Kidney epithelial cell (primary cell): ENCODE data around the gene FAF1. TPM values are rescaled to one million over a fixed set of nuclear protein-coding genes. Genes with fewer than 3 reads are reported as not detected.
"Not testable (repeated sequence)": the region's sequence is repeated elsewhere in the genome, so short reads cannot be mapped to it uniquely, and the experiment has no call there.

Source experiments
- DNase-seq: peaks from one replicate; pipeline ENCODE4 v3.0.0-alpha.2; 2010; ENCODE audit warnings: low read depth
- H3K27me3 ChIP-seq: 2 replicates; pipeline ENCODE4 v1.6.0; 2011; ENCODE audit warnings: low read length; ENCODE audit not compliant: control insufficient read depth, insufficient read depth
- H3K36me3 ChIP-seq: 2 replicates; pipeline ENCODE4 v1.5.1; 2011; ENCODE audit warnings: low read length; ENCODE audit not compliant: control insufficient read depth, insufficient read depth
- H3K4me3 ChIP-seq: 2 replicates; pipeline ENCODE4 v1.5.1; 2011; ENCODE audit warnings: low read depth, mild to moderate bottlenecking, control low read depth, low read length
- total RNA-seq: library from RNA; depleted of rRNA; stranded (reverse); fragments of >200 nt; gene quantifications from 2 replicates; pipeline ENCODE4 v1.2.3, GENCODE V29; 2015
- TF ChIP-seq, protein P1 (sequence below): IDR thresholded peaks from 2 replicates; pipeline ENCODE4 v1.5.1; 2011; ENCODE audit warnings: mild to moderate bottlenecking, moderate library complexity, low read length, control low read depth, inconsistent platforms; ENCODE audit not compliant: insufficient read depth, poor library complexity, severe bottlenecking

FAF1 gene
- total RNA-seq, 1 donor from 2014 or later = 57.8 TPM

GRCh38 chr1:50878434-50878833 is 81.6 kb downstream of the FAF1 start:
- TF ChIP-seq, protein P1, sequence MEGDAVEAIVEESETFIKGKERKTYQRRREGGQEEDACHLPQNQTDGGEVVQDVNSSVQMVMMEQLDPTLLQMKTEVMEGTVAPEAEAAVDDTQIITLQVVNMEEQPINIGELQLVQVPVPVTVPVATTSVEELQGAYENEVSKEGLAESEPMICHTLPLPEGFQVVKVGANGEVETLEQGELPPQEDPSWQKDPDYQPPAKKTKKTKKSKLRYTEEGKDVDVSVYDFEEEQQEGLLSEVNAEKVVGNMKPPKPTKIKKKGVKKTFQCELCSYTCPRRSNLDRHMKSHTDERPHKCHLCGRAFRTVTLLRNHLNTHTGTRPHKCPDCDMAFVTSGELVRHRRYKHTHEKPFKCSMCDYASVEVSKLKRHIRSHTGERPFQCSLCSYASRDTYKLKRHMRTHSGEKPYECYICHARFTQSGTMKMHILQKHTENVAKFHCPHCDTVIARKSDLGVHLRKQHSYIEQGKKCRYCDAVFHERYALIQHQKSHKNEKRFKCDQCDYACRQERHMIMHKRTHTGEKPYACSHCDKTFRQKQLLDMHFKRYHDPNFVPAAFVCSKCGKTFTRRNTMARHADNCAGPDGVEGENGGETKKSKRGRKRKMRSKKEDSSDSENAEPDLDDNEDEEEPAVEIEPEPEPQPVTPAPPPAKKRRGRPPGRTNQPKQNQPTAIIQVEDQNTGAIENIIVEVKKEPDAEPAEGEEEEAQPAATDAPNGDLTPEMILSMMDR = no peak
- DNase-seq = no peak
- Histone ChIP-seq H3K27me3 (no peaks in the 10 kb centered on the region), H3K36me3 (no peaks in the 10 kb centered on the region), H3K4me3 (no peak overlapping the region)

DNA sequence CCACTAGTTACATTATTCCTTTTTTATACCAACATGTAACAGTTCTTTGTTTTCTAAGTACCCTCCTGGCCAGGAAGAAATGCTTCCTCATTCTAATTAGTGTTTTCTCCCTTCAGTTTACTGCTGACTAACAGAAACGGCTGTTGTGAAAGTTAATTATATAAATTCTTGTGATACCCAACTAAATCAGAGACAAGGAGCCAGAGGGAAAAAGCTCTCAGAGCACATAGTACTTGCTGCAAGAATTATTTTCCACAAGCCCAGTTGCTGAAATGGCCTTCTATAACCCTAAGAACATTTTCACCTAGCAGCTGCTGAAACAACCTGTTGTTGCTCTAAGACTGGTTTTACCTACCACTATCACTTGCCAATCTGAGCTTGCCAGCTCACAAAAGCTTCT is 82.4 kb downstream of the FAF1 start:
- no peaks in the 10 kb centered on the region for H3K36me3 ChIP-seq
- H3K27me3 ChIP-seq = no peaks in the 10 kb centered on the region
- DNase-seq = no peak
- TF ChIP-seq, protein P1 = no peak
- no peak overlapping the region for H3K4me3 ChIP-seq

DNA sequence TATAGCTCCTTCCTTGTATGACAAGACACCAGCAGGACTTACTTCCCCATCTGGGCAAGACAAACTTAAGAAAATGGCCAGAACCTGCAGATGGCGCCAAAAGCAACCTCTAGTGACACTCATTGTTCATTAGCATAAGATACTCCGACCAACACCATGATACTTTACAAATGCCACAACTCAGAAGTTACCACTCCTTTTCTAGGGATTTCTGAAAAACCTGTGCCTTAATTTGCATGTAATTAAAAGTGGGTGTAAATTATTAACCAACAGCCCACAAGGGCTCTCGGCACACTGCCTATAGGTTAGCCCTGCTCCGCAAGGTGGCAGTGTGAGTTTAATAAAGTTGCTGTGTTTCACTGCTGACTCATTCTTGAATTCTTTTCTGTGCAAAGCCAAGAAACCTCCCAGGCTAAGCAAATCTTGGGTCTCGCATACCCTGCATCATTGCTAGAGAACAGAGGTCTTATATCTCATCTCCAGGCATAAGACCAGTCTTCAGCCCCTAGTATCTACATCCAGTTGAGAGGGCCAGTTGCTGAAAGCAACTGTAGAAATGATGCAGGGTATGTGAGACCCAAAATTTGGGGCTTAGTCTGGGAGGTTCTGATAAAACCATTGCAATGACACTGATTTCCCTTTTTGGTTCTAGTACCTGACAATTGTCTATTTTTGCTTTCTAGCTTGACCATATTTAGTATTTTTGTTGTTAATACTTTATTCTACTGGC is 86.4 kb downstream of the FAF1 start:
- peak overlapping the region; percentile 14 for H3K4me3 ChIP-seq
- TF ChIP-seq, protein P1 = peak; percentile 69

DNA sequence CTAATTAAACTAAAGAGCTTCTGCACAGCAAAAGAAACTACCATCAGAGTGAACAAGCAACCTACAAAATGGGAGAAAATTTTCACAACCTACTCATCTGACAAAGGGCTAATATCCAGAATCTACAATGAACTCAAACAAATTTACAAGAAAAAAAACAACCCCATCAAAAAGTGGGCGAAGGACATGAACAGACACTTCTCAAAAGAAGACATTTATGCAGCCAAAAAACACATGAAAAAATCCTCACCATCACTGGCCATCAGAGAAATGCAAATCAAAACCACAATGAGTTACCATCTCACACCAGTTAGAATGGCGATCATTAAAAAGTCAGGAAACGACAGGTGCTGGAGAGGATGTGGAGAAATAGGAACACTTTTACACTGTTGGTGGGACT is 95.2 kb downstream of the FAF1 start:
- H3K36me3 ChIP-seq, DNase-seq, H3K4me3 ChIP-seq, H3K27me3 ChIP-seq: not testable (repeated sequence)

More for the DNA sequence above, 86.4 kb downstream of the FAF1 start:
- Histone ChIP-seq H3K36me3 (no peaks in the 10 kb centered on the region), H3K27me3 (no peaks in the 10 kb centered on the region)
- DNase-seq = peak; percentile 23

GRCh38 chr1:50861772-50862171 is 98.3 kb downstream of the FAF1 start:
- TF ChIP-seq, protein P1 = no peak
- no peaks in the 10 kb centered on the region for H3K27me3 ChIP-seq
- no peak for DNase-seq
- H3K4me3 ChIP-seq = no peak overlapping the region
- H3K36me3 ChIP-seq = no peaks in the 10 kb centered on the region

- H3K27me3 ChIP-seq = no peaks in the 10 kb centered on the region
- TF ChIP-seq, protein P1 = no peak
- no peak overlapping the region for H3K4me3 ChIP-seq
- no peak for DNase-seq
- H3K36me3 ChIP-seq = no peaks in the 10 kb centered on the region
Observed at GRCh38 chr1:50860702-50861101, 99.4 kb downstream of the FAF1 start.
